GM12878 (cell line): ENCODE data around the gene NUP50. TPM values are rescaled to one million over a fixed set of nuclear protein-coding genes. Genes with fewer than 3 reads are reported as not detected.

Experiments used
- ATAC-seq: fragments of 200-7000 bp; cut with Tn5 transposase; 3 replicates; pipeline ENCODE4 v1.9.1; 2020; ENCODE audit warnings: mild to moderate bottlenecking, moderate library complexity
- BruUV-seq: library from RNA; stranded (reverse); fragments of 400-500 nt; replicated peaks from 2 replicates; lab custom pipeline; 2021; lab: Mats Ljungman, UMichigan
- CTCF ChIA-PET: fragments of 300-600 bp; sonication (Branson Sonifier 250); formaldehyde crosslinking; extraction: SDS; loops from one replicate; lab custom pipeline; 2021; ENCODE audit warnings: inconsistent platforms; lab: Yijun Ruan, JAX
- POLR2A ChIA-PET: fragments of 350-600 bp; formaldehyde crosslinking; extraction: SDS; loops from one replicate; lab custom pipeline; 2021; ENCODE audit warnings: inconsistent platforms; lab: Charles Lee
- RAD21 ChIA-PET: fragments of 300-600 bp; sonication (Branson Sonifier 250); formaldehyde crosslinking; loops from one replicate; lab custom pipeline; 2023; ENCODE audit warnings: antibody characterized with exemption; ENCODE audit not compliant: unreplicated experiment; lab: Charles Lee
- SMC1A ChIA-PET: fragments of 300-600 bp; sonication (Branson Sonifier 250); formaldehyde crosslinking; loops from one replicate; lab custom pipeline; 2023; ENCODE audit not compliant: unreplicated experiment, uncharacterized antibody; lab: Charles Lee
- DNase-seq: peaks from one replicate; pipeline ENCODE4 v3.0.0-alpha.2; 2011; ENCODE audit warnings: low read depth, low spot score
- FAIRE-seq: peaks from 3 replicates; lab custom pipeline; 2011; peaks lifted over from hg19 to GRCh38; lab: Jason Lieb, UNC
- H2AFZ ChIP-seq: 2 replicates; pipeline ENCODE4 v1.6.0; 2011; ENCODE audit warnings: low read depth, low read length, control low read depth; ENCODE audit not compliant: control insufficient read depth
- H3K27ac ChIP-seq: 2 replicates; pipeline ENCODE4 v1.5.1; 2011; ENCODE audit warnings: control low read depth; ENCODE audit not compliant: control insufficient read depth, insufficient read depth
- H3K27me3 ChIP-seq, 2 experiments: replicated peaks in 1 of 2; 2 replicates each; pipeline versions ENCODE4 v1.6.0 to v1.6.1; 2011; ENCODE audit warnings: low read length in 1 of 2; ENCODE audit not compliant: control insufficient read depth in 2 of 2, insufficient read depth in 2 of 2
- H3K36me3 ChIP-seq, 2 experiments: 2 replicates each; pipeline ENCODE4 v1.5.1; 2011; ENCODE audit warnings: low read length in 1 of 2; ENCODE audit not compliant: control insufficient read depth in 2 of 2, insufficient read depth in 2 of 2
- H3K4me1 ChIP-seq: 2 replicates; pipeline ENCODE4 v1.6.1; 2011; ENCODE audit warnings: mild to moderate bottlenecking, low read length, moderate library complexity, mixed read lengths; ENCODE audit not compliant: control insufficient read depth, insufficient read depth
- H3K4me2 ChIP-seq: 2 replicates; pipeline ENCODE4 v1.6.0; 2011; ENCODE audit warnings: control low read depth; ENCODE audit not compliant: control insufficient read depth, insufficient read depth
- H3K4me3 ChIP-seq: fragments of 200-600 bp; sonication (generic); 2 replicates; pipeline ENCODE4 v1.5.1; 2016
- H3K79me2 ChIP-seq: 2 replicates; pipeline ENCODE4 v1.6.0; 2011; ENCODE audit warnings: low read length; ENCODE audit not compliant: control insufficient read depth, insufficient read depth
- H3K9ac ChIP-seq: 2 replicates; pipeline ENCODE4 v1.8.0; 2011; ENCODE audit warnings: low read length, control low read depth, mixed read lengths; ENCODE audit not compliant: control insufficient read depth, insufficient read depth
- H3K9me3 ChIP-seq: replicated peaks from 3 replicates; pipeline ENCODE4 v1.5.1; 2011; ENCODE audit warnings: mild to moderate bottlenecking, low read length; ENCODE audit not compliant: control insufficient read depth, insufficient read depth
- H4K20me1 ChIP-seq: 2 replicates; pipeline ENCODE4 v1.6.0; 2011; ENCODE audit not compliant: control insufficient read depth, insufficient read depth
- BCL11A ChIP-seq: IDR thresholded peaks from 2 replicates; pipeline ENCODE4 v1.6.1; 2011; ENCODE audit warnings: low read depth, low read length
- CREM ChIP-seq: IDR thresholded peaks from 2 replicates; pipeline ENCODE4 v1.6.1; 2014; ENCODE audit warnings: antibody characterized with exemption, low read depth
- GABPA ChIP-seq: IDR thresholded peaks from 2 replicates; pipeline ENCODE4 v1.6.1; 2014; ENCODE audit warnings: antibody characterized with exemption, low read depth, mild to moderate bottlenecking, inconsistent platforms
- JUNB ChIP-seq: IDR thresholded peaks from 2 replicates; pipeline ENCODE4 v1.6.1; 2016; ENCODE audit warnings: antibody characterized with exemption, mild to moderate bottlenecking
- JUND ChIP-seq: IDR thresholded peaks from 2 replicates; pipeline ENCODE4 v1.6.1; 2012; ENCODE audit warnings: low read depth, mild to moderate bottlenecking, low read length, improper control_type of control experiment, moderate library complexity
- LARP7 ChIP-seq: fragments of 450-650 bp; IDR thresholded peaks from 2 replicates; pipeline ENCODE4 v1.6.1; 2017; ENCODE audit warnings: mild to moderate bottlenecking
- NBN ChIP-seq: fragments of 450-650 bp; IDR thresholded peaks from 2 replicates; pipeline ENCODE4 v1.6.1; 2016
- NFIC ChIP-seq: IDR thresholded peaks from 2 replicates; pipeline ENCODE4 v1.6.1; 2012; ENCODE audit warnings: low read depth, mild to moderate bottlenecking, inconsistent platforms, low read length, moderate library complexity
- PAX8 ChIP-seq: fragments of 450-650 bp; IDR thresholded peaks from 2 replicates; pipeline ENCODE4 v1.6.1; 2017; ENCODE audit warnings: mild to moderate bottlenecking, moderate library complexity
- PKNOX1 ChIP-seq: fragments of 450-650 bp; IDR thresholded peaks from 2 replicates; pipeline ENCODE4 v1.6.1; 2016; ENCODE audit warnings: mild to moderate bottlenecking
- RCOR1 ChIP-seq: conservative IDR thresholded peaks from 2 replicates; pipeline ENCODE4 v1.6.1; 2012; ENCODE audit warnings: low read depth, low read length, improper control_type of control experiment
- REST ChIP-seq: IDR thresholded peaks from 2 replicates; pipeline ENCODE4 v1.6.1; 2012; ENCODE audit warnings: mild to moderate bottlenecking, low read depth, low read length
- SIX5 ChIP-seq: IDR thresholded peaks from 2 replicates; pipeline ENCODE4 v1.6.1; 2011; ENCODE audit warnings: mild to moderate bottlenecking, low read depth, low read length, moderate library complexity; ENCODE audit not compliant: severe bottlenecking
- SMARCA5 ChIP-seq: fragments of 450-650 bp; IDR thresholded peaks from 2 replicates; pipeline ENCODE4 v1.6.1; 2017; ENCODE audit warnings: mild to moderate bottlenecking
- SREBF1 ChIP-seq: IDR thresholded peaks from 2 replicates; pipeline ENCODE4 v1.6.1; 2012; ENCODE audit warnings: mild to moderate bottlenecking, low read length
- TBL1XR1 ChIP-seq: IDR thresholded peaks from 2 replicates; pipeline ENCODE4 v1.6.1; 2012; ENCODE audit warnings: low read depth, low read length, improper control_type of control experiment
- WRNIP1 ChIP-seq: IDR thresholded peaks from 2 replicates; pipeline ENCODE4 v1.6.1; 2011; ENCODE audit warnings: low read depth, low read length, improper control_type of control experiment, borderline replicate concordance
- ZNF217 ChIP-seq: fragments of 450-650 bp; IDR thresholded peaks from 2 replicates; pipeline ENCODE4 v1.6.1; 2017; ENCODE audit warnings: antibody characterized with exemption, mild to moderate bottlenecking
- ZNF274 ChIP-seq: IDR thresholded peaks from one replicate; pipeline ENCODE4 v1.8.0; 2011; ENCODE audit not compliant: insufficient read length, insufficient read depth
- WGBS: methylation state at CpG from one replicate; pipeline ENCODE4 v1.1.6; 2016; ENCODE audit warnings: low lambda C conversion rate; ENCODE audit not compliant: insufficient replicate concordance, insufficient coverage; ENCODE audit errors: missing lambda C conversion rate; 5-methylcytosine and 5-hydroxymethylcytosine counted together
- in situ Hi-C: fragments of 300-500 bp; cut with MboI; formaldehyde crosslinking; loops from 9 replicates; pipeline ENCODE4 v1.14.3; 2018; ENCODE audit warnings: mixed read lengths
- intact Hi-C: fragments of 100-400 bp; cut with micrococcal nuclease; formaldehyde crosslinking; loops from one replicate; pipeline ENCODE4 v1.14.2; 2022; ENCODE audit not compliant: unreplicated experiment
- polyA plus RNA-seq, 11 experiments: library from polyadenylated mRNA; depleted of rRNA in 4 of 11; unstranded in 6 of 11; stranded (reverse) in 5 of 11; fragments of >200 nt; fragmentation: Nextera tagmentation in 4 of 11; fragmentation: Illumina TruSeq in 1 of 11; extraction: Ambion mirVana in 4 of 11; extraction: Trizol in 1 of 11; gene quantifications; 1 replicate in 1 of 11; 2 replicates in 10 of 11; pipeline versions ENCODE4 v1.2.1 to v1.2.3, GENCODE V29; 2011 to 2016; ENCODE audit warnings: inconsistent platforms in 2 of 11, missing spikeins in 2 of 11, low read depth in 1 of 11
- total RNA-seq, 4 experiments: library from RNA; depleted of rRNA in 3 of 4; stranded (reverse); fragments of >200 nt in 3 of 4; fragmentation: Illumina TruSeq in 1 of 4; extraction: Trizol in 1 of 4; gene quantifications; 2 replicates each; pipeline versions ENCODE4 v1.2.1 to v1.2.3, GENCODE V29; 2013 to 2021
- TF ChIP-seq, protein P1 (sequence below): fragments of 450-650 bp; IDR thresholded peaks from 2 replicates; pipeline ENCODE4 v1.6.1; 2017; ENCODE audit warnings: mild to moderate bottlenecking, low read depth, inconsistent platforms; ENCODE audit not compliant: poor library complexity, severe bottlenecking

The NUP50 gene
- total and polyA plus RNA-seq, 10 of the 15 experiments (the other 5 are each of a cell fraction or from before 2014, with no cell fraction given), result 36.8 to 125 (median 78.8) TPM

GRCh38 chr22:45124176-45124847, 39.4 kb upstream of the NUP50 start (continued):
- TF ChIP-seq WRNIP1 (no peak), SMARCA5 (no peak), NFIC (no peak), JUNB (no peak)
- TF ChIP-seq, protein P1, sequence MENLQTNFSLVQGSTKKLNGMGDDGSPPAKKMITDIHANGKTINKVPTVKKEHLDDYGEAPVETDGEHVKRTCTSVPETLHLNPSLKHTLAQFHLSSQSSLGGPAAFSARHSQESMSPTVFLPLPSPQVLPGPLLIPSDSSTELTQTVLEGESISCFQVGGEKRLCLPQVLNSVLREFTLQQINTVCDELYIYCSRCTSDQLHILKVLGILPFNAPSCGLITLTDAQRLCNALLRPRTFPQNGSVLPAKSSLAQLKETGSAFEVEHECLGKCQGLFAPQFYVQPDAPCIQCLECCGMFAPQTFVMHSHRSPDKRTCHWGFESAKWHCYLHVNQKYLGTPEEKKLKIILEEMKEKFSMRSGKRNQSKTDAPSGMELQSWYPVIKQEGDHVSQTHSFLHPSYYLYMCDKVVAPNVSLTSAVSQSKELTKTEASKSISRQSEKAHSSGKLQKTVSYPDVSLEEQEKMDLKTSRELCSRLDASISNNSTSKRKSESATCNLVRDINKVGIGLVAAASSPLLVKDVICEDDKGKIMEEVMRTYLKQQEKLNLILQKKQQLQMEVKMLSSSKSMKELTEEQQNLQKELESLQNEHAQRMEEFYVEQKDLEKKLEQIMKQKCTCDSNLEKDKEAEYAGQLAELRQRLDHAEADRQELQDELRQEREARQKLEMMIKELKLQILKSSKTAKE, result no peak

DNA sequence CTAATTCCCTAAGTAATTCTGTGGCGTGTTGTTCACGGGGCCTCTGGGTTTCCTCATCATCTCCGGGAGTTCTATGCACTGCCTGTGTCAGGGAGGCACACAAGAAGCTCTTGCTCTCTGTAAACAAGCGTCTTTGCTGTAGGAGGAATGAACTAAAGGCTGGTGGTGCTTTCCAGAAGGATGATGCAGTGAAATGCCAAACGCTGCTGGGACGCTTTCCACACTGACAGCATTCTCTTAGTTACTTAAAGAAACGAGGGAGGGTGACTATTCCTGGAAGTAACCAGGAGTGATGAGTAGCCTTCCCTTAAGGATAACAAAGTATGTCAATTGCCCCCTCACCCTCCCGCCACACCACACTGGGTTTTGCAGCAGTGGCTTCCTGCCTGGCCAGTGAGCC, 38.5 kb upstream of the NUP50 start:
- Histone ChIP-seq H3K79me2 (no peaks in the 10 kb centered on the region), H3K9me3 (no peaks in the 10 kb centered on the region), H3K36me3 (no peaks in the 10 kb centered on the region), H3K27ac (no peak overlapping the region), H2AFZ (no peak overlapping the region), H4K20me1 (no peaks in the 10 kb centered on the region), H3K4me1 (peaks cover 4% of the 10 kb centered on the region), H3K4me3 (no peak overlapping the region), H3K4me2 (no peak overlapping the region), H3K9ac (no peak overlapping the region), H3K27me3 (no peaks in the 10 kb centered on the region)
- intact Hi-C loops (no loop called here), in situ Hi-C loops (no loop called here)
- FAIRE-seq (no peak), DNase-seq (no peak), ATAC-seq (no peak)
- POLR2A ChIA-PET, result no interaction called here
- CTCF ChIA-PET, result no interaction called here
- SMC1A ChIA-PET, result no interaction called here
- 48% methylated on average over 8 of the region's 8 CpGs for WGBS
- no TSS peak for BruUV-seq
- RAD21 ChIA-PET, result no interaction called here
- TF ChIP-seq RCOR1, result no peak
- TF ChIP-seq ZNF274, result no peak
- no peak for TF ChIP-seq CREM
- no peak for TF ChIP-seq PAX8
- no peak for TF ChIP-seq WRNIP1
- TF ChIP-seq TBL1XR1, result no peak
- TF ChIP-seq JUND, result no peak
- no peak for TF ChIP-seq SIX5
- no peak for TF ChIP-seq PKNOX1
- no peak for TF ChIP-seq NBN
- no peak for TF ChIP-seq REST
- TF ChIP-seq SREBF1, result no peak
- no peak for TF ChIP-seq BCL11A
- no peak for TF ChIP-seq LARP7
- TF ChIP-seq ZNF217, result no peak
- TF ChIP-seq GABPA, result no peak
